Effector memory CD4-positive, alpha-beta T cell (primary cell): ENCODE data around the gene ACAP3.

ENCODE experiments used
- DNase-seq, 3 donors: peaks; one replicate each; pipeline ENCODE4 v3.0.0-alpha.2; 2020
- H3K27ac ChIP-seq: 2 replicates; pipeline ENCODE4 v1.7.0; 2013; ENCODE audit warnings: mild to moderate bottlenecking, low read length, moderate library complexity; ENCODE audit not compliant: insufficient read depth, poor library complexity, severe bottlenecking
- H3K27me3 ChIP-seq: replicated peaks from 2 replicates; pipeline ENCODE4 v1.7.0; 2013; ENCODE audit warnings: mild to moderate bottlenecking, low read length; ENCODE audit not compliant: insufficient read depth, control insufficient read depth, poor library complexity, severe bottlenecking
- H3K36me3 ChIP-seq: 2 replicates; pipeline ENCODE4 v1.7.0; 2013; ENCODE audit warnings: mild to moderate bottlenecking, low read length, moderate library complexity; ENCODE audit not compliant: control insufficient read depth, insufficient read depth
- H3K4me1 ChIP-seq: 2 replicates; pipeline ENCODE4 v1.7.0; 2013; ENCODE audit warnings: low read length, mild to moderate bottlenecking; ENCODE audit not compliant: control insufficient read depth, insufficient read depth, poor library complexity, severe bottlenecking
- H3K4me3 ChIP-seq: 2 replicates; pipeline ENCODE4 v1.7.0; 2013; ENCODE audit warnings: low read length, low read depth, mild to moderate bottlenecking; ENCODE audit not compliant: insufficient read depth, poor library complexity, severe bottlenecking
- H3K9me3 ChIP-seq: 2 replicates; pipeline ENCODE4 v1.7.0; 2013; ENCODE audit warnings: mild to moderate bottlenecking, low read length, moderate library complexity; ENCODE audit not compliant: control insufficient read depth
- total RNA-seq, 3 donors: gene quantifications; one replicate each; lab custom pipeline; 2026; lab: John Stamatoyannopoulos, UW

ACAP3 gene, protein sequence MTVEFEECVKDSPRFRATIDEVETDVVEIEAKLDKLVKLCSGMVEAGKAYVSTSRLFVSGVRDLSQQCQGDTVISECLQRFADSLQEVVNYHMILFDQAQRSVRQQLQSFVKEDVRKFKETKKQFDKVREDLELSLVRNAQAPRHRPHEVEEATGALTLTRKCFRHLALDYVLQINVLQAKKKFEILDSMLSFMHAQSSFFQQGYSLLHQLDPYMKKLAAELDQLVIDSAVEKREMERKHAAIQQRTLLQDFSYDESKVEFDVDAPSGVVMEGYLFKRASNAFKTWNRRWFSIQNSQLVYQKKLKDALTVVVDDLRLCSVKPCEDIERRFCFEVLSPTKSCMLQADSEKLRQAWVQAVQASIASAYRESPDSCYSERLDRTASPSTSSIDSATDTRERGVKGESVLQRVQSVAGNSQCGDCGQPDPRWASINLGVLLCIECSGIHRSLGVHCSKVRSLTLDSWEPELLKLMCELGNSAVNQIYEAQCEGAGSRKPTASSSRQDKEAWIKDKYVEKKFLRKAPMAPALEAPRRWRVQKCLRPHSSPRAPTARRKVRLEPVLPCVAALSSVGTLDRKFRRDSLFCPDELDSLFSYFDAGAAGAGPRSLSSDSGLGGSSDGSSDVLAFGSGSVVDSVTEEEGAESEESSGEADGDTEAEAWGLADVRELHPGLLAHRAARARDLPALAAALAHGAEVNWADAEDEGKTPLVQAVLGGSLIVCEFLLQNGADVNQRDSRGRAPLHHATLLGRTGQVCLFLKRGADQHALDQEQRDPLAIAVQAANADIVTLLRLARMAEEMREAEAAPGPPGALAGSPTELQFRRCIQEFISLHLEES
- total RNA-seq, result 69.9 to 91.6 (median 76.3) reads per million in 3 donors

- peak; percentile 85 to 87 (median 85) for DNase-seq
- Histone ChIP-seq H3K27me3 (no peaks in the 10 kb centered on the region), H3K4me1 (peaks cover 35% of the 10 kb centered on the region), H3K4me3 (peak within 1 kb of the TSS; percentile 84), H3K9me3 (no peaks in the 10 kb centered on the region), H3K36me3 (peaks cover 27% of the 10 kb centered on the region), H3K27ac (peak within 1 kb of the TSS; percentile 81)
Observed at GRCh38 chr1:1307923-1308755, at the start of gene ACAP3, which contains the start of gene PUSL1. ACAP3 (minus strand) TSS chr1:1307930; CDS start chr1:1307815, 115 bp downstream. PUSL1 (plus strand) TSS chr1:1308597; CDS start chr1:1308644, 47 bp downstream.

DNA sequence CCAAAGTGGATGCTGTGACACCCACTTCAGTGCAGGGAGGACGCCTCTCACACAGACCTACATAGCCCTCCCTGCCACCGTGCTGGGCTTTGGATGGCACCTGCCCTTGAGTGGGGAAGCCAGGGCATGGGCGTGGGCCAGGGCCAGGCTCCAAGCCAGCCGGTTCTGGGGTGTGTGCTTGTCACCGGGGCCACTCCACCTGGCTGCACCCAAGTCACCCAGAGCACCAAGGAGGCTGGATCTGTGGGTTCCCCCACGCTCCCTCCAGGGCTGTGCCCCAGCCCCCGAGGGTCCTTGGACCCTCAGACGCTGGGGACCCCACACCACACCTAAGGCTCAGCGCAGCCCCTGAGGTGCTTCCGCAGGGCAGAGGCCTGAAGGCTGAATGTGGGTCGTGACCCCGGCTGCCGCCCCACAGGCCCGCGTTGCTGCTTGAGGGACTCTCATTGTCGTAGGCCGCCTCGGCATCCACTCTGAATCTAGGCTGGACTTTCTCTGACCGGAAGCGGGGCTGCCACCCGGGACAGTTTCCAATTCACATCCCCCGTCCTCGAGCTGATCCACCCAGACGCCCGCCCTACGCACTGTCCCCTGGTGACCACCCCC is 49.2 kb upstream of the ACAP3 start:
- Histone ChIP-seq H3K36me3 (no peaks in the 10 kb centered on the region), H3K9me3 (no peaks in the 10 kb centered on the region), H3K27me3 (peaks cover 32% of the 10 kb centered on the region), H3K27ac (no peak overlapping the region), H3K4me1 (peaks cover 26% of the 10 kb centered on the region), H3K4me3 (no peak overlapping the region)
- DNase-seq, result no peak

DNA sequence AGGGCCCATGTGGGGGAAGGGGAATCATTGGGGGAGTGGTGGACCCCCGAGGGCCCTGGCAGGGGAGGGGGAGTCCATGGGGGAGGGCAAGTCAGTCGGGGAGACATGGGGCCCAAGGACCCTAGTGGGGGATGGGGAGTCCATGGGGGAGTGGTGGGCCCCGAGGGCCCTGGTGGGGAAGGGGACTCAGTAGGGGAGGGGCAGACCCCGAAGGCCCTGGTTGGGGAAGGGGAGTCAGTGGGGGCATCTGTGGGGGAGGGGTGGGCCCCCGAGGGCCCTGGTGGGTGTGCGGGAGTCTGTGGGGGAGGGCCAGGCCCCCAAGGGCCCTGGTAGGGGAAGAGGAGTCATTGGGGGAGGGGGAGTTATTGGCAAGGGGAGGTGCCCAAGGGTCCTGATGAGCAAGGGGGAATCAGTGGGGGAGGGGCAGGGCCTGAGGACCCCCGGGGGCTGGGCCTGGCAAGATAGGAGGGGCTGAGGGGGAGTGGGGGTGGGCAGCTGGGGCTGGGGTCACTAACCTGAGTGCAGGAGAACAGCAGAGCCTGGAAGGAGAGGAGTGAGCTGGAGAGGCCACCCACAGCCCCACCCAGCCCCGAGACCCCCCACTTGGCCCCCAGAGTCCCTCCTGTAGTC is 48.6 kb upstream of the ACAP3 start:
- Histone ChIP-seq H3K36me3 (no peaks in the 10 kb centered on the region), H3K27ac (no peak overlapping the region), H3K9me3 (no peaks in the 10 kb centered on the region), H3K27me3 (peaks cover 32% of the 10 kb centered on the region), H3K4me1 (peaks cover 26% of the 10 kb centered on the region), H3K4me3 (no peak overlapping the region)
- no peak for DNase-seq

DNA sequence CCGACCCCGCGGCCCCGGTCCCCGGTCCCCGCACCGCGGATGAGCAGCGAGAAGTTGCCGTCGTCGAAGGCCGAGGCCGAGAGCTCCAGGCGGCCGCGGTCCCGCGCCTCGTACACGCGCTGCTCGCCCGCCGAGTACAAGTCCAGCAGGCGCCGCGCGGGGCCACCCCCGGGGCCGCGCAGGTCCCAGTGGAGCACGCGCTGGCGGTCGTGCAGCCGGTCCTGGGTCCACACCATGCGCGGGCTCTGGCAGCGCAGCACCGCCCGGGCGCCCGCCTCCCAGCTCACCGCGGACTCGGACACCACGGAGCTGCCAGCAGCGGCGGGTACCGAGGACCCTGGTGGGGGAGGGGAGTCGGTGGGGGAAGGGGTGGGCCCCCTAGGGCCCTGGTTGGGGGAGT is 47.7 kb upstream of the ACAP3 start:
- Histone ChIP-seq H3K4me1 (peaks cover 26% of the 10 kb centered on the region), H3K36me3 (no peaks in the 10 kb centered on the region), H3K27me3 (peaks cover 32% of the 10 kb centered on the region), H3K4me3 (no peak overlapping the region), H3K9me3 (no peaks in the 10 kb centered on the region), H3K27ac (no peak overlapping the region)
- DNase-seq, result no peak

GRCh38 chr1:1354271-1355247 is 46.8 kb upstream of the ACAP3 start:
- Histone ChIP-seq H3K4me3 (peak overlapping the region; percentile 8), H3K36me3 (no peaks in the 10 kb centered on the region), H3K27me3 (peaks cover 32% of the 10 kb centered on the region), H3K27ac (no peak overlapping the region), H3K4me1 (peaks cover 28% of the 10 kb centered on the region), H3K9me3 (no peaks in the 10 kb centered on the region)
- no peak for DNase-seq

- H3K4me1 ChIP-seq, result peaks cover 24% of the 10 kb centered on the region
- H3K4me3 ChIP-seq, result no peak overlapping the region
- peaks cover 32% of the 10 kb centered on the region for H3K27me3 ChIP-seq
- H3K36me3 ChIP-seq, result no peaks in the 10 kb centered on the region
- no peak for DNase-seq
- H3K9me3 ChIP-seq, result no peaks in the 10 kb centered on the region
- H3K27ac ChIP-seq, result no peak overlapping the region
Observed at GRCh38 chr1:1353389-1354151, 45.8 kb upstream of the ACAP3 start.

- no peak overlapping the region for H3K4me3 ChIP-seq
- H3K36me3 ChIP-seq, result no peaks in the 10 kb centered on the region
- H3K27ac ChIP-seq, result no peak overlapping the region
- no peaks in the 10 kb centered on the region for H3K9me3 ChIP-seq
- no peak for DNase-seq
- peaks cover 32% of the 10 kb centered on the region for H3K27me3 ChIP-seq
- H3K4me1 ChIP-seq, result peaks cover 26% of the 10 kb centered on the region
Observed at GRCh38 chr1:1352786-1353388, 45.2 kb upstream of the ACAP3 start.
